Measurements from ENCODE around the gene GGCT.
"Not testable (repeated sequence)": the region's sequence is repeated elsewhere in the genome, so short reads cannot be mapped to it uniquely, and the experiment has no call there.

GGCT gene

GRCh38 chr7:30504301-30505173, at the start of gene GGCT:
TSS of gene GGCT (minus strand) at chr7:30504829. CDS start at chr7:30504709, 120 bp downstream.
- DNase-seq (ENCODE audit: low read depth): peak; percentile 96

GRCh38 chr7:30553546-30553945, 48.9 kb upstream of the GGCT start:
- no peak for DNase-seq (ENCODE audit: low read depth)

- DNase-seq (ENCODE audit: low read depth): no peak
These were observed 48.5 kb upstream of the GGCT start for GRCh38 chr7:30553141-30553540.

- no peak for DNase-seq (ENCODE audit: low read depth)
These were observed 47.7 kb upstream of the GGCT start for GRCh38 chr7:30552330-30552729.

GRCh38 chr7:30549931-30550493, 45.4 kb upstream of the GGCT start:
- no peak for DNase-seq (ENCODE audit: low read depth)

GRCh38 chr7:30548845-30549244, 44.2 kb upstream of the GGCT start:
- no peak for DNase-seq (ENCODE audit: low read depth)

- DNase-seq (ENCODE audit: low read depth): no peak
These were observed 42.0 kb upstream of the GGCT start for GRCh38 chr7:30546596-30546995.

GRCh38 chr7:30545791-30546555, 41.3 kb upstream of the GGCT start:
- DNase-seq (ENCODE audit: low read depth): no peak

GRCh38 chr7:30543813-30544525, 39.3 kb upstream of the GGCT start:
- DNase-seq (ENCODE audit: low read depth): no peak

- not testable (repeated sequence) for DNase-seq (ENCODE audit: low read depth)
These were observed 38.5 kb upstream of the GGCT start for GRCh38 chr7:30543115-30543514.

- DNase-seq (ENCODE audit: low read depth): no peak
These were observed 29.3 kb upstream of the GGCT start for GRCh38 chr7:30533886-30534285.

GRCh38 chr7:30531286-30531685, 26.7 kb upstream of the GGCT start:
- no peak for DNase-seq (ENCODE audit: low read depth)

GRCh38 chr7:30530373-30530772, 25.7 kb upstream of the GGCT start:
- no peak for DNase-seq (ENCODE audit: low read depth)

- no peak for DNase-seq (ENCODE audit: low read depth)
These were observed 24.1 kb upstream of the GGCT start for GRCh38 chr7:30528779-30529178.

- DNase-seq (ENCODE audit: low read depth): not testable (repeated sequence)
These were observed 22.7 kb upstream of the GGCT start for GRCh38 chr7:30527297-30527696.

GRCh38 chr7:30526163-30526562, 21.5 kb upstream of the GGCT start:
- no peak for DNase-seq (ENCODE audit: low read depth)

GRCh38 chr7:30525429-30525828, 20.8 kb upstream of the GGCT start:
- DNase-seq (ENCODE audit: low read depth): no peak

- no peak for DNase-seq (ENCODE audit: low read depth)
These were observed 19.9 kb upstream of the GGCT start for GRCh38 chr7:30524545-30524944.

GRCh38 chr7:30523466-30523865, 18.8 kb upstream of the GGCT start:
- DNase-seq (ENCODE audit: low read depth): no peak

- no peak for DNase-seq (ENCODE audit: low read depth)
These were observed 17.5 kb upstream of the GGCT start for GRCh38 chr7:30522159-30522558.

- DNase-seq (ENCODE audit: low read depth): no peak
These were observed 16.9 kb upstream of the GGCT start for GRCh38 chr7:30521532-30521931.

- DNase-seq (ENCODE audit: low read depth): no peak
These were observed 14.5 kb upstream of the GGCT start for GRCh38 chr7:30519122-30519521.

Measured in activated gamma-delta T cell treated with anti-CD3 and anti-CD28 coated beads, Interleukin-2, amount 50 U/mL, for 16 hours (primary cell).